Stimulated activated CD4-positive, alpha-beta T cell treated with anti-CD3 and anti-CD28 coated beads, Interleukin-12 subunit alpha, Interleukin-12 subunit beta, amount 100 ng/mL, for 4 hours (primary cell): ENCODE results near the gene OR52I2.

Experiments
- DNase-seq: peaks from one replicate; pipeline ENCODE4 v3.0.0-alpha.2; 2020

OR52I2 gene

GRCh38 chr11:4610258-4610935 is 28.9 kb downstream of the OR52I2 start:
- DNase-seq = no peak

DNA sequence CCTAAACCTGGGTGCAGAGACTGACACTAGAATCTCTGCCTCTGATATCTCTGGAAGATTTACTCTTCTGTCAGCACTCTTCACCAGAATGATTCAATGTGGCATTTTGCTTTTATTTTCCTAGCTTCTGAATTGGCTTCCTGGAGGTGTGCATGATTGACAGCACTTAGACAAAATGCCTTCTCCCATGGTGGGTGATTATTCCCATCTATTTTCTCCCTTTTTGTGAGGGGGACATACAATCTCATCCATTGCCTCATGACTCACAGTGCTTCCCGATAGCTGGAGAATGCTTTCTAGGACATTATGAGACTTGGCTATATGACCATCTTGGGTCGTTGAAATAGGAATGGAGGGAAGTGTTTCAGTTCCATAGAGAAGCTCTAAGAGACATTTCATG is 30.4 kb downstream of the OR52I2 start:
- DNase-seq = no peak

GRCh38 chr11:4615856-4616444 is 34.4 kb downstream of the OR52I2 start:
- DNase-seq = no peak

DNA sequence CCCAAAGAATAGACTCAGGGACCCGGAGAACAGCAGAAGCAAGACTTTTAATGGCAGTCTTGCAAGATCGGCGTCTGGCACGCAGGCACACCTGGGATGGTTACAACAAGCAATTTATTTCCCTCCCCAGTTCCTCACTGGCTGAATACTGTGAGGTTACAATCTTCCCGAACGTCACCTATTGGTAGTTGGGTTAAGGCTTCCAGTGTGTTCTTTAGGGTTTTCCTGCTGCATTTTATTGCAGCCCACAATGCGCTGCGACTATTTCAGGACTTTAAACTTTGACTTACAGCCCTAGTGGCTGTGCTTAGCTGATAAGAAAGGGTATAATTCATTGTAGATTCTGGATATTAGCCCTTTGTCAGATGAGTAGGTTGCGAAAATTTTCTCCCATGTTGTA is 38.0 kb downstream of the OR52I2 start:
- DNase-seq = no peak

GRCh38 chr11:4626207-4627099 is 44.9 kb downstream of the OR52I2 start:
- DNase-seq = no peak

GRCh38 chr11:4636136-4636535 is 54.6 kb downstream of the OR52I2 start:
- DNase-seq = no peak

- peak; percentile 60 for DNase-seq
Observed at GRCh38 chr11:4636962-4637661, 55.6 kb downstream of the OR52I2 start, which contains the start of gene OR51D1. Gene OR51D1, plus strand, starts transcription at chr11:4637477. Its CDS starts 2,314 bp downstream, at chr11:4639791.

GRCh38 chr11:4637662-4638047 is 56.1 kb downstream of the OR52I2 start:
- no peak for DNase-seq

GRCh38 chr11:4639931-4640330 is 58.4 kb downstream of the OR52I2 start:
- DNase-seq = no peak

GRCh38 chr11:4641501-4641900 is 60.0 kb downstream of the OR52I2 start:
- DNase-seq = no peak

GRCh38 chr11:4642043-4642442 is 60.5 kb downstream of the OR52I2 start:
- DNase-seq = no peak
